T-helper 1 cell treated with Interleukin-12 subunit alpha and Interleukin-12 subunit beta and Interleukin-4 antibody, amounts not matched to agents 30 μg/mL and 1 μg/mL, for 36 hours (primary cell): ENCODE measurements around the gene DENR.
"Not testable (repeated sequence)": the region's sequence is repeated elsewhere in the genome, so short reads cannot be mapped to it uniquely, and the experiment has no call there.

Experiments
- H3K27ac Mint-ChIP-seq: one replicate; pipeline ENCODE4 v1.8.0; 2021; ENCODE audit warnings: mild to moderate bottlenecking, mixed read lengths
- H3K27me3 Mint-ChIP-seq: one replicate; pipeline ENCODE4 v1.8.0; 2021; ENCODE audit warnings: low read depth, mixed read lengths
- H3K36me3 Mint-ChIP-seq: one replicate; pipeline ENCODE4 v1.8.0; 2021; ENCODE audit warnings: low read depth, mixed read lengths
- H3K4me1 Mint-ChIP-seq: one replicate; pipeline ENCODE4 v1.8.0; 2021; ENCODE audit warnings: low read depth, mixed read lengths
- H3K4me3 Mint-ChIP-seq: one replicate; pipeline ENCODE4 v1.8.0; 2021; ENCODE audit warnings: mild to moderate bottlenecking, moderate library complexity, mixed read lengths
- H3K9me3 Mint-ChIP-seq: one replicate; pipeline ENCODE4 v1.8.0; 2021; ENCODE audit warnings: mixed read lengths

Gene DENR

DNA sequence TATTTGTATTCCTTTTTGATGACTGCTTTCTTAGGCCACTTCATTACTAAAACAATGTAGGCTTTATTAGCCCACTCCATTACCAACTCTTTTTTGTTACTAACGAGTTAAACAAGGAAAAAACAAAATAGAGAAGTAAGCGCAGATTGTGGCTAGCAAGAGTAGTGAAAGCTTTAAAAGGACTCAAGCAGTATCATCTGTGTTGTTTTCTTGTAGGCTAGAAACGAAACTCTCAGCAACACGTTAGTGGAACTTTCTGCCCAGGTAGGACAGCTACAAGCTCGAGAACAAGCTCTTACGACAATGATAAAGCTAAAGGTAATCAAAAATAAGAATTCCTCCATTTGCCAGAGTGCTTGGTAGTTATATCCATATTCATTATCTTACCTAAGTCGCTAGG, 32.9 kb downstream of the DENR start:
- H3K27ac Mint-ChIP-seq = no peak overlapping the region
- no peaks in the 10 kb centered on the region for H3K36me3 Mint-ChIP-seq
- H3K4me1 Mint-ChIP-seq = no peaks in the 10 kb centered on the region
- no peaks in the 10 kb centered on the region for H3K9me3 Mint-ChIP-seq
- H3K27me3 Mint-ChIP-seq = no peaks in the 10 kb centered on the region
- H3K4me3 Mint-ChIP-seq = no peak overlapping the region

DNA sequence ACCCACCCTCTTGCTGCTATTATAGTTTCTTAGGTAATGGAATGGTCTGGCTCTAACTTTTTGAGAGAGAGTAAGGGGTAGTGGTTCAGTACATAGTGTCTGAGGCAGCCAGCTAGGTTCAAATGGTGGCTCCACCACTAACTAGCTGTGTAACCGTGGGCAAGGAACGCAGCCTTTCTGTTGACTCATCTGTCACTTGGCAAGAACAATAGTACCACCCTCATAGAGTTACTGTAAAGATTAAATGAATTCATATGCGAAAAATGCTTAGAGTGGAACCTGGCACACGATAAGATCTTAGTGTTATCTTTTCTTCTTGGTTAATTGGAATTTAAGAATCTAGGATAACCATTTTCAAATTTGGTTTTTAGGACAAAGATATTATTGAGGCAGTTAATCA, 35.8 kb downstream of the DENR start:
- no peak overlapping the region for H3K27ac Mint-ChIP-seq
- no peaks in the 10 kb centered on the region for H3K4me1 Mint-ChIP-seq
- no peak overlapping the region for H3K4me3 Mint-ChIP-seq
- H3K9me3 Mint-ChIP-seq = no peaks in the 10 kb centered on the region
- no peaks in the 10 kb centered on the region for H3K27me3 Mint-ChIP-seq
- no peaks in the 10 kb centered on the region for H3K36me3 Mint-ChIP-seq

DNA sequence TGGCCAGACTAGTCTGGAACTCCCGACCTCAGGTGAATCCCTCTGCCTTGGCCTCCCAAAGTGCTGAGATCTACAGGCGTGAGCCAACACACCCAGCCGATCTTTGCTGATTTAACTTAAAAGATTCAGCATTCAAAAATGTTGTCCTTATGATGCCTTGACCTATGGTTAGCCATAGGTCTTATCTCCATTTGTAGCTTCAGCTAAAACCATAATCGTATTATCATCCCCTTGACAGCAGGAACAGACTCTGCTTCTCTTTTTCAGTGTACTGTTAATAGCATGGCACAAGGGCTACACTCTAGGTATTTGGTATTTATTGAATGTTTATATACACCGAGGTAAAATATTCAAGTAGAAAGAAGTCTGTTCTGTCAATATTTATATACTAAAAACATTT, 37.0 kb downstream of the DENR start:
- no peaks in the 10 kb centered on the region for H3K36me3 Mint-ChIP-seq
- H3K27me3 Mint-ChIP-seq = no peaks in the 10 kb centered on the region
- H3K4me1 Mint-ChIP-seq = peaks cover 2% of the 10 kb centered on the region
- H3K27ac Mint-ChIP-seq = no peak overlapping the region
- H3K9me3 Mint-ChIP-seq = no peaks in the 10 kb centered on the region
- no peak overlapping the region for H3K4me3 Mint-ChIP-seq

DNA sequence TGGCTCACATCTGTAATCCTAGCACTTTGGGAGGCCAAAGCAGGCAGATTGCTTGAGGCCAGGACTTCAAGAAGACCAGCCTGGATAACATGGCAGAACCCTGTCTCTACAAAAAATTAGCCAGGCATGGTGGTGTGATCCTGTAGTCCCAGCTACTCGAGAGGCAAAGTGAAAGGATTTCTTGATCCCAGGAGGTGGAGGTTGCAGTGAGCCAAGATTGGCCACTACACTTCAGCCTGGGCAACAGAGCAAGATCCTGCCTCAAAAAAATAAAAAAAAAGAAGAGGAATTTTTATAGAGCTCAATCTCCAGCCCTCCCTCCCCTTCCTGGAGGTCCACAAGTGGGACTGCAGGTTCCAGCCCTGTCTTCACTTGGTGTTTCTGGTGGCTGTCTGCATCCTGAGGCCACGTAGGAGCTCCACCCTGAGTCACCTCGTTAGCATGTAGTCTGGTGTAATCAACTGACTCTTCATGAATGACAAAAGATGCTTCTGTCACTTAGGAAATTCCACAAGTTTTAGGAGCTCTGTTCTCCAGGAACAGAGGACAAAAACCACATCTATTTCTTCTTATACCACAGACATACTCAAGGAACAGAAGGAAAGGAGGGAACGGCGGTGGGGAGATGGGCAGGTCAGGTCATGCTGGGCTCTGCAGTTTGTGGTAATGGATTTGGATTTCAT, 37.9 kb downstream of the DENR start:
- Mint-ChIP-seq H3K4me1 (peaks cover 2% of the 10 kb centered on the region), H3K27me3 (peaks cover 3% of the 10 kb centered on the region), H3K36me3 (no peaks in the 10 kb centered on the region), H3K9me3 (no peaks in the 10 kb centered on the region), H3K27ac (no peak overlapping the region), H3K4me3 (no peak overlapping the region)

DNA sequence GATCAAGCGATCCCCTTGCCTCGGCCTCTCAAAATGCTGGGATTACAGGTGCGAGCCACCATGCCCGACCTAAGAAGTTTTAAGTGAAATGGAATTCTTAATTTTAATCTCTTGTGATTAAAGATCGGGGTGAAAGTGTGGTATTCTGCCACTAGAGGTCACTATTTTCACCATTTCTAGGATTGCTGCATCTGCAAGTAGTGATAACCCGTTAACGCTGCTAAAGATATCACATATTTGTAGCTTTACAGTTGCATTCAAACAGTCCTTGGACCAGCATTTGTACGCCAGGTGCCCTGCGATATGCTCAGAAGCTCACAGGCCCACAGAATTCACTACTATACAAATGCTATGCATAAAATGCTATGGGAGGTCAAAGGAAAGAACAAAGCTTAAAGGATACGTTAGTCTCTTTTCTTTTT, 41.1 kb downstream of the DENR start:
- Mint-ChIP-seq H3K27me3 (peaks cover 3% of the 10 kb centered on the region), H3K4me1 (peaks cover 2% of the 10 kb centered on the region), H3K4me3 (no peak overlapping the region), H3K36me3 (no peaks in the 10 kb centered on the region), H3K9me3 (no peaks in the 10 kb centered on the region), H3K27ac (no peak overlapping the region)

DNA sequence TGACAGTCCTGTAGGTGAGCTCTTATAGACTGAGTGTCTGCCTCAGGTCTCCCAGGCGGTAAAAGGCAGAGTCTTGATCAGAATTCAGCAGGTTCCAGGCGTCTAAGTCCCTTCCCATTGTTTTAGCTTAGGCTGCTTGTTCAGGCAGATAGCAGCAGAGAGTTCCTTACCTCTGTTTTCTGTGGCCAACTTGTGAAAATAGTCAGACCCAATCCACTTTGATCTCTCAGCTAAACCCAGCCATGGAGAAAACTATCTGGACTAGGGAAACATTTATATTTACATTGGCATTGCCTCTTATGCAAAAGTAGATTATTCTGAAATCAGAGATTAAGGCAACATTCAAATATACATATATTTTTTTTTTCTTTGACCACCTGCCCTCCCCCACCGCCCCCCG, 43.2 kb downstream of the DENR start:
- H3K36me3 Mint-ChIP-seq = no peaks in the 10 kb centered on the region

DNA sequence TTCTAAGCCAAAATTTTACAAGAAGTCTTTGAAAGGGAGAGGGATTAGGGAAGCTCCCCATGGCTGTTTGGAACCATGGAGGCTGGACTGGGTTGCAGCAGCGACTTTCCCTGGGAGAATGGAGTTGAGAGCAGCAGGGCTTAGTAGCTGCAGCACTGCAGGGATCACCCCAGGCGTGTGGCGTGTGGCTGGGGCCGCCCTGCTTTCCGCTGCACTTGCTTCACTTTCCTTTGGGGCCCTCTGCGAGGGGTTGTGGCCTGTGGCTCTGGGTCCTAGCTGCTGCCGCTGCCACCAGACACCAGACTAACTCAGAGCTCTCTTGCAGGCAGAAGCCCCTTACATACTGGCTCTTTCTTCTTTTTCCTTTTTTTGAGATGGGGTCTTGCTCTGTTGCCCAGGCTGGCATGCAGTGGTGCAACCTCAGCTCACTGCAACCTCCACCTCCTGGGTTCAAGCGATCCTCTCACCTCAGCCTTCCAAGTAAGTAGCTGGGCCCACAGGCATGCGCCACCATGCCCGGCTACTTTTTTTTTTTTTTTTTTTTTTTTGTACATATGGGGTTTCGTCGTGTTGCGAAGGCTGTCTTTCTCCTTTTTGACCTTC, 47.1 kb downstream of the DENR start:
- Mint-ChIP-seq H3K27ac (no peak overlapping the region), H3K9me3 (no peaks in the 10 kb centered on the region), H3K4me1 (no peaks in the 10 kb centered on the region), H3K4me3 (no peak overlapping the region), H3K36me3 (no peaks in the 10 kb centered on the region), H3K27me3 (peaks cover 6% of the 10 kb centered on the region)

More for the DNA sequence above, 43.2 kb downstream of the DENR start:
- peaks cover 2% of the 10 kb centered on the region for H3K4me1 Mint-ChIP-seq
- H3K27me3 Mint-ChIP-seq = peaks cover 3% of the 10 kb centered on the region
- no peak overlapping the region for H3K4me3 Mint-ChIP-seq
- H3K9me3 Mint-ChIP-seq = no peaks in the 10 kb centered on the region
- H3K27ac Mint-ChIP-seq = no peak overlapping the region

DNA sequence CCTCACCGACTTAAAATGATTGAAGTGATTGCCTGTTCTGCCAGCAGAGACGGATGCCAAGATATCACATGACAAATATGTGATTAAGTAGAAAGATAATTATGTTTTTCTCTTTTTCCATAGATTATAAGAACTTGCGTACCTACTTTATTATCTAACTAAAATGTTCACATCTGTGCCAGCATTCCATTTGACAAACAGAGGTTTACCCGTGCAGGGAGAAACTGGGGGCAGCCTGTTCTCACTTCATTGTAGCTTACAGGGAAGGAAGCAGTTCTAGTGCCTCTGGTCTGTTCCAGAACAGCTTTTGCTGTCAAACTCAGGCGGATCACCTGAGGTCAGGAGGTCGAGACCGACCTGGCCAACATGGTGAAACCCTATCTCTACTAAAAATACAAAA, 51.3 kb downstream of the DENR start:
- Mint-ChIP-seq H3K4me1 (no peaks in the 10 kb centered on the region), H3K9me3 (no peaks in the 10 kb centered on the region), H3K27me3 (peaks cover 4% of the 10 kb centered on the region), H3K36me3 (no peaks in the 10 kb centered on the region), H3K4me3 (no peak overlapping the region), H3K27ac (no peak overlapping the region)

DNA sequence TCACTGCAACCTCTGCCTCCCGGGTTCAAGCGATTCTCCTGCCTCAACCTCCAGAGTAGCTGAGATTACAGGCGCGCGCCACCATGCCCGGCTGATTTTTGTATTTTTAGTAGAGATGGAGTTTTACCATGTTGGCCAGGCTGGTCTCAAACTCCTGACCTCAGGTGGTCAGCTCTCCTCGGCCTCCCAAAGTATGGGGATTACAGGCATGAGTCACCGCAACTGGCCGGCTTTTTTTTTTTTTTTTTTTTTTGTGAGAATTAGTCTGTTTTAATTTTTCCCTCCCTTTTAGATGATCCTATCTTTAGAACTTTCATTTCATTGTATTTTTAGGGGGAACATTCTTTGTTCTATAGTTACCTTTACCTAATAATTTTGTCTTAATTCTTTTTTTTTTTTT, 52.3 kb downstream of the DENR start:
- H3K27me3 Mint-ChIP-seq, H3K4me3 Mint-ChIP-seq: not testable (repeated sequence)

DNA sequence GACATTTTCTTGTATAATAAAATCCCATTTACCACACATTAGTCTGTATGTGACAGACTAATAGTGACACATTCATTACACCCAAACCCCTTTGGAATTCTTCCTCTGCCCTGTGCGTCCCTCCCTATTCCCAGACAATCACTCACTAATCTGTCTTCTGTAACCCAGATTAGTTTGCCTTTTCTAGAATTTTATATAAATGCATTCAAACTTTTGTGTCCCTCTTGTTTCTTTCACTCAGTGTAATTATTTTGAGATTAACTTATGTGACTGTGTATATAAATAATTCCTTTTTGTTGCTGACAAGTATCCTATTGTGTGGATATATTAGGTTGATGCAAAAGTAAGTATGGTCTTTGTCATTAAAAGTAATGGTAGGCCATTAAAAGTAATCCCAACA, 55.0 kb downstream of the DENR start:
- Mint-ChIP-seq H3K27ac (no peak overlapping the region), H3K4me1 (no peaks in the 10 kb centered on the region), H3K27me3 (peaks cover 4% of the 10 kb centered on the region), H3K4me3 (no peak overlapping the region), H3K9me3 (no peaks in the 10 kb centered on the region), H3K36me3 (no peaks in the 10 kb centered on the region)

More for the DNA sequence above, 52.3 kb downstream of the DENR start:
- not testable (repeated sequence) for H3K36me3 Mint-ChIP-seq, H3K4me1 Mint-ChIP-seq, H3K9me3 Mint-ChIP-seq, H3K27ac Mint-ChIP-seq

DNA sequence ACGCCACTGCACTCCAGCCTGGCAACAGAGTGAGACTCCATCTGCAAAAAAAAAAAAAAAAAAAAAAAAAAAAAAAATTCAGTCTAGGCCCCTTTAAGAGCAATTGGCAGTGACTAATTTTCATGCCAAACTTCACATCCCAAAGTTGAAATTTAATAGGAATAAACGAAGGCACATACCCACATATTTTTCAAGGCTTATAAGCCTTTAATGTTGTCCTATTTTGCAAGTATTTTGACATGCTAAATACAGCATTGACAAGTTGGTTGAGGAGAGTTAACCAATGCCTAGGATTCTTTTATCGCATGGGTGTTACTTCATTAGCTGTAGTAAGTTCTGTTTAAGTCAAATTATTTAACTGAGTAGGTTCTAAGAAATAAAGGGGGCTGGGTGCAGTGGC, 59.2 kb downstream of the DENR start:
- Mint-ChIP-seq H3K27me3 (no peaks in the 10 kb centered on the region), H3K4me1 (no peaks in the 10 kb centered on the region), H3K27ac (no peak overlapping the region), H3K9me3 (no peaks in the 10 kb centered on the region), H3K4me3 (no peak overlapping the region), H3K36me3 (no peaks in the 10 kb centered on the region)

DNA sequence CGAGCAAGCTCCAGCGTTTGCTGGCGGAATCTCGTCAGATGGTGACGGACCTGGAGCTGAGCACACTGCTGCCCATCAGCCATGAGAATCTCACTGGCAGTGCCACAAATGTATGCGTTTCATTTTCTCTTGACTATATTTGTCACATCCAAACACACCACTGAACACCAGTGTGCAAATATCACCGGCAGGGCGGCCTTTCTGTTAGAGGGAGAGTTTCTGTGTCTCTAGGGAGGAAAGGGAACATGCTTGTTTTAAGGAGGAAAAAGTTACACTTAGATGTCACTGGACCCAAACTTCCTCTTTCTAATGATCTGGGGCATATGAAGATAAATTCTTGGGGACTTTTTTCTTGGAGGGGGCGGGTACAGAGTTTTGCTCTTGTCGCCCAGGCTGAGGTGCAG, 60.7 kb downstream of the DENR start:
- H3K4me3 Mint-ChIP-seq = no peak overlapping the region
- no peak overlapping the region for H3K27ac Mint-ChIP-seq
- no peaks in the 10 kb centered on the region for H3K9me3 Mint-ChIP-seq
- H3K27me3 Mint-ChIP-seq = no peaks in the 10 kb centered on the region
- H3K4me1 Mint-ChIP-seq = no peaks in the 10 kb centered on the region
- no peaks in the 10 kb centered on the region for H3K36me3 Mint-ChIP-seq

DNA sequence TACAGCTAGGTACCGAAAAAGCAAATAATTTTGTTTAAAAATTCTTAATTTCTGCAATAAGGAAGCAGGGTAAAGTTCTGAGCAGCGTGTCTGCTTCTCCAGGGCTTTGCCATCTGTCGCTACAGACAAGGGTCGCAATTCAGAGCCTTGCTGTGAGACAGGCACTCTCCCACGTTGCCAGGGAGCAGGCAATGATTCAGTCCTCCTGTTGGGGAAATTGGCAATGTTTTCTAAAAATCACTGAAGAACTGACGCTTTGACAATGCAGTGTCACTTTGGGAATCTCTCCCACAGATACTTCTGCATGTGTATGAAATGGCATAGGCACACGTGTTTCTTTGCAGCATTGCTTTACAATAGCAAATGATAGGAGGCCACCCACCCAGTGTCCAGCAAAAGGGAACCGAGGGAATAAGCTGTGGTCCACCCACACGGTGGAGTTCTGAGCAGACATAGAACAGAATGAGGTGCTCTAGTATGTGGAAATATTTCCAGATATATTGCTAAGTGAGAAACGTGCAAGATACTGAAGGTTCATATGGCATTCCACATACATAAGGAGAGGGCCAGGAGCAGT, 66.7 kb downstream of the DENR start:
- Mint-ChIP-seq H3K4me3 (no peak overlapping the region), H3K27me3 (peaks cover 6% of the 10 kb centered on the region), H3K27ac (no peak overlapping the region), H3K36me3 (no peaks in the 10 kb centered on the region), H3K4me1 (no peaks in the 10 kb centered on the region), H3K9me3 (no peaks in the 10 kb centered on the region)

DNA sequence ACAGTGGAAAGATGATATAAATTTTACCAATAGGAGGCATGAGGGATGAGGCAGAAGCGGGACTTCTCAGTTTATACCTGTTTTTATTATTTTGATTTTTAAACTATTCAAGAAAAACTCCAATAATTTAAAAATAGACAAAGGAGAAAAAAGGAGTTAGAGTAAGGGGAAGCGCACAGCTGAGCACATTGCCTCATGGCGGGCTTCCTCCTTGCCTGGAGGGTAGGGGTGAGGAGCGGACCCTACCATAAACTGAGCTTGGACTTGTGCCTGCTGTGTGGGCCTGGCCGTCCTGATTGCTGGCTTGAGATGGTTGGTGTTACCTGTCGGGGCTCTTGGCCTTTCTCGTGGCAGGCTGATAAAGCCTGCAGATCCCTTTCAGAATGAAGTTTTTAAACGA, 67.5 kb downstream of the DENR start:
- Mint-ChIP-seq H3K27me3 (peaks cover 6% of the 10 kb centered on the region), H3K4me3 (no peak overlapping the region), H3K9me3 (no peaks in the 10 kb centered on the region), H3K4me1 (no peaks in the 10 kb centered on the region), H3K36me3 (no peaks in the 10 kb centered on the region), H3K27ac (no peak overlapping the region)
